ENCODE results near the gene DLG1. TPM values are rescaled to one million over a fixed set of nuclear protein-coding genes. Genes with fewer than 3 reads are reported as not detected.
"Not testable (repeated sequence)": the region's sequence is repeated elsewhere in the genome, so short reads cannot be mapped to it uniquely, and the experiment has no call there.

The DLG1 gene
- total RNA-seq, 2 donors from 2014 or later = 70.3 to 70.8 TPM

DNA sequence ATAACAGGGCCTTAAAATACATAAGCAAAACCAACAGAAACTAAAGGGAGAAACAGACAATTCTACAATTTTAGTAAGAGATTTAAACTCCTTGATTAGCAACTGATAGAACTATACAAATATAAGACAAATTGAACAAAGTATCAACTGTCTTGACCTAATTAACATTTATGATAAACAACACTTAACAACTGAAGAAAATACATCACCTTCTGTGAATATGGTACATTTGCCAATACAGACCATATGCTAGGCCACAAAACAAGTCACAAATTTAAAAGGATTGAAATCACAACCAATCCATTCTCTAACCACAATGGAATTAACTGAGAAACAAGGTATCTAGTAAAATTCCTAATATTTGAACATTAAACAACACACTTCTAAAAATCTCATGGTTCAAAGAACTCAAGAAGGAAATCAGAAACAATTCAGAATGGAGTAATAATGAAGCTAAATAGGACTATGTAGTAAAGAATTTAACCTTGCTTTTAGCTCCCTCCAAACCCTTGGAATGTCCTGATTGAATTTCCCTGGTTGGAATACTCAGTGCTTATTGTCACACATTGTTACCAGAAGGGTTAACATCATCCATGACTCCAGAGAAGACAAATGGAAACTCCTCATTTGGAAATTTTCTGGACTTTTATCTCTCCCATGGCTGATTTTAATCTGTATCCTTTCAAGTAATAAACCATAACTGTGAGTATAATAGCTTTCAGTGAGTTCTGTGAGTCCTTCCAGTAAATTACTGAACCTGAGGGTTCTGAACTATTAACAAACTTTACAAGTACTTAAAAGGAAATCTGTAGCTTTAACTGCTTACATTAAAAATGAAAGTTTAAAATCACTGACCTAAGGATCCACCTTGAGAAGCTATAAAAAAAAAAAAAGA is 88.8 kb downstream of the DLG1 start:
- peaks cover 0 to 4% of the 10 kb centered on the region in 2 donors for H3K9me3 Mint-ChIP-seq
- peaks cover 0 to 18% of the 10 kb centered on the region in 2 donors for H3K36me3 Mint-ChIP-seq (ENCODE audit: insufficient read depth in 2 of 2)
- H3K27ac Mint-ChIP-seq = no peak overlapping the region
- H3K4me3 Mint-ChIP-seq = no peak overlapping the region
- H3K27me3 Mint-ChIP-seq (ENCODE audit: low read depth) = no peaks in the 10 kb centered on the region
- peaks cover 69% of the 10 kb centered on the region for H3K4me1 Mint-ChIP-seq (ENCODE audit: low read depth)
- ATAC-seq (replicated peaks in 1 of 2) (no peak), DNase-seq (no peak)

DNA sequence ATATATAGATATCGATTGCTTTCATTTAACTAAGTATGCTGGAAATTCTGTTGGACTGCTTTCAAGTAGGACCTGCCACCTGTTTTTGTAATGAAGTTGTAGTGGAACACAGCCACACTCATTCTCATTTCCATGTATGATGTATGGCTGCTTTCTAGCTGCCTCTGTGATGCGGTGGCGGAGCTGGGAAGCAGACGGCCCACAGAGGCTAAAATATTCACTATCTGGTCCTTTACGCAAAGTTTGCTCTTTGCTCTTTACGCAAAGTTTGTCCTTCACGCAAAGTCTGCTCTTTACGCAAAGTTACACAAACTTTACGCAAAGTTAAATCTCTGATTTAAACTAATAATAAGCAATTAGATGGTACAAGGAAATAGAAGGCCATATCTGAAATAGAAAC is 91.5 kb downstream of the DLG1 start:
- peaks cover 78% of the 10 kb centered on the region for H3K4me1 Mint-ChIP-seq (ENCODE audit: low read depth)
- H3K36me3 Mint-ChIP-seq (ENCODE audit: insufficient read depth in 2 of 2) = peaks cover 0 to 10% of the 10 kb centered on the region in 2 donors
- H3K27ac Mint-ChIP-seq = no peak overlapping the region
- no peak for ATAC-seq (replicated peaks in 1 of 2)
- peaks cover 0 to 3% of the 10 kb centered on the region in 2 donors for H3K9me3 Mint-ChIP-seq
- DNase-seq = no peak
- H3K4me3 Mint-ChIP-seq = no peak overlapping the region
- no peaks in the 10 kb centered on the region for H3K27me3 Mint-ChIP-seq (ENCODE audit: low read depth)

DNA sequence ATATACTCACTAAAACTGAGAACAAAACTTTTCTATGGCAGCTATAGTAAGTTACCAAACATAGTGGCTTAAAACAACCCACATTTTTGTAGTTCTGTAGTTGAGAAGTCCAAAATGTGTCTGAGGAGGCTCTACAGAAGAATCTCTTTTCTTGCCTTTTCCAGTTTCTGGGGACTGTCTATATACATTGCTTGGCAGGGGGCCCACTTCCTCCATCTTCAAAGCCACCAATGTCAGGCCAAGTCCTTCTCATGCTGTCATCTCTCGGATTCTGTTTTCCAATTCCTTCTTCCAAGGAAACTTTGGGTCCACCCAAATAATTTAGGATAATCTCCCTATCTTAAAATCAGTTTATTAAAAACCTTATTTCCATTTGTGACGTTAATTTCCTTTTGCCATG is 92.7 kb downstream of the DLG1 start:
- peaks cover 77% of the 10 kb centered on the region for H3K4me1 Mint-ChIP-seq (ENCODE audit: low read depth)
- no peak overlapping the region for H3K4me3 Mint-ChIP-seq
- DNase-seq (no peak), ATAC-seq (replicated peaks in 1 of 2) (no peak)
- H3K27me3 Mint-ChIP-seq (ENCODE audit: low read depth) = no peaks in the 10 kb centered on the region
- H3K36me3 Mint-ChIP-seq (ENCODE audit: insufficient read depth in 2 of 2) = no peaks in the 10 kb centered on the region
- H3K9me3 Mint-ChIP-seq = no peaks in the 10 kb centered on the region
- no peak overlapping the region for H3K27ac Mint-ChIP-seq

DNA sequence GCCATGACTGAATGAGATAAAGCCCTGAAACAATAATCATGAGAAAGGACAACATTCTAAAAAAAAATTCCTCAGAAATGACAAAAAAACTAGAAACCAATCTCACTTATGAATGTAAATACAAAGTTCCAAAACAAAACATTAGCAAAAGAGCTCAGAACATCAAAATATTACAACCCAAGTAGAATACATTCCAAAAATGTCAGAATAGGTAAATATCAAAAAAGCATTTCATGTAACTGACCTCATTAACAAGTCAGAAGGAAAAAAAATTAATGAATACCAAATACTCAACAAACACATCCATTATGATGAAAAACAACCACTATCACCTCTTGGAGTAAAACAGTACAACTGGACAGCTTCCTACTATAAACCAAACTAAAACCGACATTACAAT is 93.1 kb downstream of the DLG1 start:
- Mint-ChIP-seq H3K4me3 (no peak overlapping the region), H3K27me3 (ENCODE audit: low read depth) (no peaks in the 10 kb centered on the region), H3K9me3 (no peaks in the 10 kb centered on the region), H3K27ac (no peak overlapping the region), H3K4me1 (ENCODE audit: low read depth) (peaks cover 77% of the 10 kb centered on the region), H3K36me3 (ENCODE audit: insufficient read depth in 2 of 2) (no peaks in the 10 kb centered on the region)
- DNase-seq (no peak), ATAC-seq (replicated peaks in 1 of 2) (no peak)

DNA sequence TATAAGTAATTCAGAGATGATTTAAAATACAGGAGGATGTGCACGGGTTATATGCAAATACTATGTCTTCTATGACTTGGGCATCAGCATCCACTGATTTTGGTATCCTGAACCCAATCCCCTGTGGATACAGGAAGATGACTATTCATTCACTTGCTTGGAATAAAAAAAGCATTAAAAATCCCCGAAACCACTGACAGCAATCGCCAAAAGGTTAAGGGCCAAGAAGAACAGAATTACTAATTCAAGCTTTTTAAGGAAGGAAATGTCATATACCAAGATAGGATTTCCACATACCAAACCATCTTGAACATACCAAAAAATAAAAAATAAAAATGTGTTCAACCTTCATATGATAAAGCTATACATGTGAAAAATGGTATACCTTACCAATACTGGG is 93.7 kb downstream of the DLG1 start:
- no peaks in the 10 kb centered on the region for H3K9me3 Mint-ChIP-seq
- DNase-seq (no peak), ATAC-seq (replicated peaks in 1 of 2) (no peak)
- H3K27ac Mint-ChIP-seq = no peak overlapping the region
- no peaks in the 10 kb centered on the region for H3K27me3 Mint-ChIP-seq (ENCODE audit: low read depth)
- no peak overlapping the region for H3K4me3 Mint-ChIP-seq
- H3K36me3 Mint-ChIP-seq (ENCODE audit: insufficient read depth in 2 of 2) = no peaks in the 10 kb centered on the region
- H3K4me1 Mint-ChIP-seq (ENCODE audit: low read depth) = peaks cover 76% of the 10 kb centered on the region

DNA sequence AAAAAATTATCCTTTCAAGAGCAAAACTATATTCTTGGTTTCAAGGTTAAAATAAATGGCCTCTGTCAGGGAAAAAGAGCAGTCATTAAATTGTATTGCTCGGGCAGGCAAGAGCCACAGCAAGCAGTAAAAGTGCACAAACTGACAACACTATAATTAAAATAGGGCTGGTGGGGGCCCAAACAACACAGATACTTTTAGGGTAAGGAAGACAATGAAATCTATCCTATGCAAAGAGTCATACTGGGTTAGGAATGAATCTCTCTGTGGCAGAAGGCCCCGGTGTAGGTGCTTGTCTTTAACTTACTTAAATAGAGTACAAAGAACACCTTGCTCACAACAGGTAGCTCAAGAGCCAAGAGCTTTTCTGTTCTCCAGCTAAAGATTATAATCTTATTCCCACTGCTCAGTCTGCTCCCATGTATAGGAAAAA is 94.7 kb downstream of the DLG1 start:
- Mint-ChIP-seq H3K4me1 (ENCODE audit: low read depth) (peaks cover 67% of the 10 kb centered on the region), H3K4me3 (no peak overlapping the region), H3K27ac (no peak overlapping the region), H3K27me3 (ENCODE audit: low read depth) (no peaks in the 10 kb centered on the region), H3K9me3 (no peaks in the 10 kb centered on the region), H3K36me3 (ENCODE audit: insufficient read depth in 2 of 2) (no peaks in the 10 kb centered on the region)
- DNase-seq = no peak
- no peak for ATAC-seq (replicated peaks in 1 of 2)

DNA sequence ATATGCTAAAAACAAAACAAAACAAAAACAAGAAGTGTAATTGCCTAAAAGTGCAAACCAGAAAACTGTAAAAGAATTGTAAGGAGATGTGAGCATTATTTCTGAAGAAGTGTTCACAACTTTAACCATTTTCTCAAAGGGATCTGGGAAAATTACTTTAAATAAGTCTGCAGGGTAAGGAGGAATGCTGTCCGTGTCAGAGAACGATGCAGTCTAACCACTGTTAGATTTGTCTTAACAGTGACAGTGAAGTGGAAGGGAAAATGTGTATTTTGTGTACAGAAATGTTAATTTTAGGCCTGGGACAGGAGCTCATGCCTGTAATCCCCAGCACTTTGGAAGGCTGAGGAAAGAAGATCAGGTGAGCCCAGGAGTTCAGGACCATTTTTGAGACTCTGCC is 95.7 kb downstream of the DLG1 start:
- Mint-ChIP-seq H3K4me3 (no peak overlapping the region), H3K4me1 (ENCODE audit: low read depth) (peaks cover 61% of the 10 kb centered on the region), H3K27me3 (ENCODE audit: low read depth) (no peaks in the 10 kb centered on the region), H3K36me3 (ENCODE audit: insufficient read depth in 2 of 2) (no peaks in the 10 kb centered on the region), H3K27ac (no peak overlapping the region), H3K9me3 (no peaks in the 10 kb centered on the region)
- DNase-seq (no peak), ATAC-seq (replicated peaks in 1 of 2) (no peak)

DNA sequence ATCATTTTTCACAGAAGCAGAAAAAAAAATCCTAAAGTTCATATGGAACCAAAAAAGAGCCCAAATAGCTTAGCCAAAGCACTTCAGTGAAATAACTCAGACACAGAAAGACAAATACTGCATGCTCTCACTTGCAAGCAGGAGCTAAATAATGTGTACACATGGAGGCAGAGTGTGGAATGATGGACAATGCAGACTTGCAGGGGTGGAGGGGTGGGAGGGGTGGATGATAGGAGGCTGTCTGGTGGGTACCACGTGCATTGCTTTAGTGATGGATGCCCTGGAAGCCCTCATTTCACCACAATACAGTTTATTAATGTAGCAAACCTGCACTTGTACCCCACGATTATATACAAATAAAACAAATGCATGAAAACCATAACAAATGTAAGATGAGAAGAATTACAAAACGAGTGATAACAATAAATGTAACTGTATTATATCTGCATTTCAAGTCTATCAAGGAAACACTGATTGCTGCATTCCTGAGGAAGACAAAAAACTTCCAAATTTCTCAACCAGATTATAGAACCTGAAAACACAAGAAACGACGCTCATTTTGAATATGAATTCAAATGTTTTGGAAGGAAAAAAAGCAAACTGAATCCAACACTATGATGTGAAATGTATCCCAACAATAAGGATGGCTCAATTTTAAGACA is 96.5 kb downstream of the DLG1 start:
- H3K4me1 Mint-ChIP-seq (ENCODE audit: low read depth) = peaks cover 58% of the 10 kb centered on the region
- ATAC-seq (replicated peaks in 1 of 2) = no peak
- no peak for DNase-seq
- no peaks in the 10 kb centered on the region for H3K9me3 Mint-ChIP-seq
- H3K36me3 Mint-ChIP-seq (ENCODE audit: insufficient read depth in 2 of 2) = no peaks in the 10 kb centered on the region
- H3K4me3 Mint-ChIP-seq = no peak overlapping the region
- H3K27ac Mint-ChIP-seq = no peak overlapping the region
- no peaks in the 10 kb centered on the region for H3K27me3 Mint-ChIP-seq (ENCODE audit: low read depth)

DNA sequence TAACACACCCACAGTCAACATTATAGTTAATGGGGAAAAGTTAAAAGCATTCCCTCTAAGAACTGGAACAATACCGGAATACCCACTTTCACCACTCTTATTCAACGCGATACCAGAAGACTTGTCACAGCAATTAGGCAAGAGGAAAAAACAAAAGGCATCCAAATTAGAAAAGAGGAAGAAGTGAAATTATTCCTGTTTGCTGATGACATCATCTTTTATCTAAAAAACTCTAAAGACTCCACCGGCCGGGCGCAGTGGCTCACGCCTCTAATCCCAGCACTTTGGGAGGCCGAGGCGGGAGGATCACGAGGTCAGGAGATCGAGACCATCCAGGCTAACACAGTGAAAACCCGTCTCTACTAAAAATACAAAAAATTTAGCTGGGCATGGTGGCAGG is 97.6 kb downstream of the DLG1 start:
- not testable (repeated sequence) for H3K27me3 Mint-ChIP-seq (ENCODE audit: low read depth); ATAC-seq (replicated peaks in 1 of 2); H3K27ac Mint-ChIP-seq; DNase-seq; H3K36me3 Mint-ChIP-seq (ENCODE audit: insufficient read depth in 2 of 2); H3K4me3 Mint-ChIP-seq; H3K9me3 Mint-ChIP-seq
- H3K4me1 Mint-ChIP-seq (ENCODE audit: low read depth) = peaks cover 56% of the 10 kb centered on the region

DNA sequence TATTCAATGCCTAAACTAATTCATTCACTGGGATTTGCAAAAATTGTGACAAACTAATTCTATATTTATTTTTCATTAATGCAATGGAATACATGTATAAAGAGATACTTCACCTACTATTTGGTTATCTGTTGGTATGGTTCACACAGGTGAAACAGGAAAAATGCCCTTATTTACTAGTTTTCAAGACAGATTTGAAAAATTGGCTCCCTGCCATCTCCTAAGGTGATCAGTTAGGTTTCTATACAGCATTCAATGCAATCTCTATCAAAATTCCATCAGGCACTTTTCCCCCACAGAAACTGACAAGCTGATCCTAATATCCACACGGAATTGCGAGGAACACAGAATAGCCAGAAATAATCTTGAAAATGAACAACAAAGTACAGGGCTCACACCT is 101.1 kb downstream of the DLG1 start:
- no peaks in the 10 kb centered on the region for H3K27me3 Mint-ChIP-seq (ENCODE audit: low read depth)
- ATAC-seq (replicated peaks in 1 of 2) = no peak
- DNase-seq = no peak
- H3K4me1 Mint-ChIP-seq (ENCODE audit: low read depth) = peaks cover 30% of the 10 kb centered on the region
- H3K4me3 Mint-ChIP-seq = no peak overlapping the region
- no peaks in the 10 kb centered on the region for H3K9me3 Mint-ChIP-seq
- H3K27ac Mint-ChIP-seq = no peak overlapping the region
- H3K36me3 Mint-ChIP-seq (ENCODE audit: insufficient read depth in 2 of 2) = peaks cover 0 to 7% of the 10 kb centered on the region in 2 donors

DNA sequence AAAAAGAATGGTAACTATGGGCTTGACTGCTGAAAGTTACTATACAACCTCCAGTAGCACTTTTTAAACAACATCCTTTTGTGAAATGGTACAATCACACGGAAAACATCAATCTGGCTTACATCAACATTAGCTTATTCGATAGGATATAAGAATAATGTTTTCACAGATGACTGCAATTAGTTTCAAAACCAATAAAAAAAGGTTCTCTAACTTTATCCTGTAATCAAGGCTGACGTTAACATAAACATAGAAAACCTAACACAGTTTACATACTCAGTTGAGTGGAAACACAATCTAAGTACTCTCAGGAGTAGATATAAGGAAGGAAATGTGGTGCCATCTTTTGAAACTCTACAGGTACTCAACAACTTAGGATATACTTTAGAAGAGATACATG is 102.2 kb downstream of the DLG1 start:
- Mint-ChIP-seq H3K4me3 (no peak overlapping the region), H3K36me3 (ENCODE audit: insufficient read depth in 2 of 2) (peaks cover 0 to 7% of the 10 kb centered on the region in 2 donors), H3K9me3 (no peaks in the 10 kb centered on the region), H3K27ac (no peak overlapping the region), H3K4me1 (ENCODE audit: low read depth) (peaks cover 25% of the 10 kb centered on the region), H3K27me3 (ENCODE audit: low read depth) (no peaks in the 10 kb centered on the region)
- no peak for DNase-seq
- ATAC-seq (replicated peaks in 1 of 2) = no peak

DNA sequence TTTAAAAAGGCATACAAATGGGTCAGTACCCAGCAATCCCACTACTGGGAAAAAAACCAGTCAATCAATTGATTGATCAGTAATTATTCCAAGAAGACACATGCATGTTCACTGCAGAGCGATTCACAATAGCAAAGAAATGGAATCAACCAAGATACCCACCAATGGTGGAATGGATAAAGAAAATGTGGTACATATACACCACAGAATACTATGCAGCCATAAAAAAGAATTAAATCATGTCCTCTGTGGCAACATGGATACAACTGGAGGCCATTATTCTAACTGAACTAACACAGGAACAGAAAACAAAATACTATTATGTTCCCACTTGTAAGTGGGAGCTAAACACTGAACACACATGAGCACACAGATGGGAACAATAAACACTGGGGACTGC is 103.1 kb downstream of the DLG1 start:
- H3K27me3 Mint-ChIP-seq (ENCODE audit: low read depth) = no peaks in the 10 kb centered on the region
- H3K4me1 Mint-ChIP-seq (ENCODE audit: low read depth) = peaks cover 24% of the 10 kb centered on the region
- no peak for ATAC-seq (replicated peaks in 1 of 2)
- H3K27ac Mint-ChIP-seq = no peak overlapping the region
- no peak overlapping the region for H3K4me3 Mint-ChIP-seq
- H3K36me3 Mint-ChIP-seq (ENCODE audit: insufficient read depth in 2 of 2) = peaks cover 0 to 7% of the 10 kb centered on the region in 2 donors
- no peak for DNase-seq
- H3K9me3 Mint-ChIP-seq = no peaks in the 10 kb centered on the region

DNA sequence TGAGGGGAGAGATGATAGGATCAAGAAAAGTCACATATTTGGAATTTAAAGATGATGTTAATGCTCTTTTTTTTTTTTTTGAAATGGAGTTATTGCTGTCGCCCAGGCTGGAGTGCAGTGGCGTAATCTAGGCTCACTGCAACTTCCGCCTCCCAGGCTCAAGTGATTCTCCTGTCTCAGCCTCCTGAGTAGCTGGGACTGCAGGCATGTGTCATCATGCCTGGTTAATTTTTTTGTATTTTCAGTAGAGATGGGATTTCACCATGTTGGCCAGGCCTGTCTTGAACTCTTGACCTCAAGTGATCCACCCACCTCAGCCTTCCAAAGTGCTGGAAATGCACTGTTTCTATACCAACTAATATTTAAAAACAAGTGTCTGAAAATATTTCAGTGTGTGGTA is 104.7 kb downstream of the DLG1 start:
- not testable (repeated sequence) for H3K36me3 Mint-ChIP-seq (ENCODE audit: insufficient read depth in 2 of 2); H3K27me3 Mint-ChIP-seq (ENCODE audit: low read depth); DNase-seq; H3K9me3 Mint-ChIP-seq; H3K27ac Mint-ChIP-seq; H3K4me3 Mint-ChIP-seq; ATAC-seq (replicated peaks in 1 of 2)
- peaks cover 32% of the 10 kb centered on the region for H3K4me1 Mint-ChIP-seq (ENCODE audit: low read depth)

Measured in activated T-cell treated with anti-CD3 and anti-CD28 coated beads, Interleukin-2, amount 50 U/mL, for 72 hours (primary cell).